Esophagus squamous epithelium (tissue), 4 donors: ENCODE data around the gene GPR142.

Experiments
- CTCF ChIP-seq, 6 experiments: fragments of 450-650 bp in 4 of 6; fragments of 200-600 bp in 2 of 6; sonication (generic) in 2 of 6; IDR thresholded peaks; one replicate each; pipeline ENCODE4 v1.5.1; 2016 to 2019; ENCODE audit warnings: antibody characterized with exemption in 6 of 6, mild to moderate bottlenecking in 4 of 6, moderate library complexity in 4 of 6
- POLR2A ChIP-seq, 4 donors: fragments of 450-650 bp; IDR thresholded peaks; one replicate each; pipeline ENCODE4 v1.6.1; 2017; ENCODE audit warnings: antibody characterized with exemption in 4 of 4, mild to moderate bottlenecking in 4 of 4, moderate library complexity in 3 of 4

- peak in 1 of 6 experiments; percentile 12 for TF ChIP-seq CTCF (IDR thresholded peaks at IDR 0.05)
- no peak for TF ChIP-seq POLR2A (IDR thresholded peaks at IDR 0.05)
Observed at GRCh38 chr17:74356646-74357465, 10.4 kb upstream of the GPR142 start.
